IPS DF 19.7 (cell line): Measurements from ENCODE around the gene ZNF804B.

Source experiments
- DNase-seq: peaks from one replicate; pipeline ENCODE4 v3.0.0-alpha.2; 2013; ENCODE audit warnings: low read depth, low spot score

ZNF804B gene

DNA sequence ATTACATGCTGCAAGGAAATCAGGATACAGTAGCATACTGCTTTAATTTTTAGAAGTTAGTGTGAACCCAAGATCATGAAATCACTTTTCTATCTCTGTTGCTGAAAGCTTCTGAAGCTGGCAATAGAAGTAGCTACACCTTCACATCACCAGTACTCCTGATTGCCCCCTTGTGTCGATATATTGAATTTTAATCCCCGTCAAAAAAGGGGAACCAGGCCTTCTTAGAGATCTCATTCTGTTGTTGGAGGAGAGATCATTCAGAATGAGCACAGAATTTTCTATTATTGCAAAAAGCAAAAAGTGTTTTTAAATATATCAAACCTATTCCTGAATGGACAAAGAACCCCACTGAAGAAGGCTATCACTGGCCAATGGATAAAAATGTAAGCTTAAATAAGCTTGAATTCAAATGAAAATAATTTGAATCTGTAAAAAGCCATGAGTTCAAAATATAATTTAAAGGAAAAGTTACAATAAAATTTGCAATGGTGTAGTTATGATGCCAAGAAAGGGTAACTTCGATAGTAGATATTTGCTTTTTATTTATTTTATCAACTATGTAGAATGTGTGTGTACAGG lies 75.7 kb downstream of the ZNF804B start:
- peak; percentile 5 for DNase-seq

DNA sequence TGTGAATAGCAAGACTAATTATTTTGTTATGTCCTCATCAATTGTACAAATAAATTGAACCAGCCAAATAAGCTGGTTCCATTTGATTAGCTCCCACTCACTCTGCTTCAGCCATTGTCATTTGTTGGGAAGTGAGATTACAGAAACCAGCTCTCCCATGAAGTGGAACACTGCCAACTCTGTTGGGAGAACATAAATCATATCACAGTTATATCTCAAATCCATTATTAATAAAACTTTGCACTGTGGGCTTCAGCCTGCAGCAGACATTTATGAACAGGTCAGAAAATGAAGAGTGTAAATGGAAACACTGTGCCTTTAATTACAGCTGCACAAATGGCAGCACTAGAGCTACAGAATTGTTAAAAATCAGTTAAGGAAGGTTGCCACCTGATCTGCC lies 82.7 kb downstream of the ZNF804B start:
- DNase-seq, result no peak

DNA sequence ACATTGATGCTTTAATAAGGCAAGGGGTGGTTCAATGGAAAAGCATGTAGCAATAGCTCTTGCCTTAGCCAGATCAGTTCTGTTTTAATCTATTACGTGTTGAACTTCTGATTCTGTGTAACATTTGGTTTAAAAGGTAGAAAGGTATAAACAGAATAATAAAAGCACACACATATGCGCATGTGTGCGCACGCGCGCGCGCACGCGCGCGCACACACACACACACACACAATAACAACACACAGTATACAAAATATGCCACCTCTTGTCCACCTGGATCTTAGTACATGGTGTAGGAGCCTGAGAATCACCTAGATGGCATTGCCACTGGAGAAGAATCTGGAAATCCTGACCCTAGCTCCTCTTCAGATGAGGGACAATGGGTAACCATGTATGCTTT lies 85.6 kb downstream of the ZNF804B start:
- DNase-seq, result no peak

DNA sequence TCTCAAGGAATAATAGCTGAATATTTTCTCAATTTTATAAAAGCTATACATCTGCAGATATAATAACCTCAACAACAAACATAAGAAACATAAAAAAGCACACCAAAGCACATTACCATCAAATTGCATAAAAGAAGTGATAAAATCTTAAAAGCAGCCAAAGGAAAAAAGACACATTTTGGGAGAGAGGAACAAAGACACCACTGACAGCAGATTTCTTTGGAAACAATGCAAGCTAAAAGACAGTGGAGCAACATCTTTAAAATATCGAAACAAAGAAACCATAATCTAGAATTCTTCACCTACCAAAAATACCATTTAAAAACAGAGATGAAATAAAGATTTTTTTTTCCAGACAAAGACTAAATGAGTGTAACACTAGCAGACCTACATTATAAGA lies 91.7 kb downstream of the ZNF804B start:
- DNase-seq, result no peak

DNA sequence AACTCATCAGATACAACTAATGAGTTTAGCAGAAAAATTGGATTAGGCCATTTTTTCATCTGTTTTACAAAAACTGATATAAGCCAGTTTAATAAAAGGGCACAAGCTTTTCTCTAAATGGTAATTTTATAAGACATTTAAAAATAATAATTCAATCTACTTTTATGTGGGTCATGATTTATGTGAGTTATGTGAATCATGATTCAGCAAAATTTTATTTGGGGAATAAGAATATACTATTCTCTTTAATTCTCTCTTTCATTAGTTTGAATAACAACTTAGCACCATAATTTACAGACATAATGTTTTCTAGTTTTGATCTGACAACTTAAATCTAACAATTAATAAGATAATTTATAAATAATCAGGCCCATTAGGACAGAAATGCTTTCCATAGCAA lies 99.8 kb downstream of the ZNF804B start:
- no peak for DNase-seq

DNA sequence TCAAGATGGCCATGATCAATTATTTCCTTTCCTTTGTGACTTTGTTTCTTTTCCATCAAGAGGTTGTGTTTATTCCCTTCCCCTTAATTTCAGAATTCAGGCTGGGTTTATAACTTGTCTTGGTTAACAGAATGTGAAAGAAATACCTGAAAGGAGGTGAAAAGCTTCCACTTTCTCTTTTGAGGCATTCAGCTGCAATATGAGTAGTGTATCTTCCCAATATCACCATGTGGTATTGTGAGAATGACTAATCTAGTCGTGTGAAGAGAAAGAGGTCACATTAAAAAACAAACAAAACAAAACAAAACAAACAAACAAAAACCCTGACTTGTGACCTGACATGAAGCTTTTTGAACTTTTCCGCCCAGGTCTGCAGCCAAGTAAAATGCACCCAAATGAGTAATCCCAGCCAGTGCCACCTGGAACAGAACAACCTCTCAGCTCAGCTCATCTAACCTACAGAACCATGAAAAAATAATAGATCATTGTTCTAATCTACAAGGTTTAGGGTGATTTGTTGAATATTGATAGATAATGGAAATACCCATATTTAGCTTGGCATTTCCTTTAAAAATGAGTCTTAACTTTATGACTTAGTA lies 106.9 kb downstream of the ZNF804B start:
- DNase-seq, result no peak

DNA sequence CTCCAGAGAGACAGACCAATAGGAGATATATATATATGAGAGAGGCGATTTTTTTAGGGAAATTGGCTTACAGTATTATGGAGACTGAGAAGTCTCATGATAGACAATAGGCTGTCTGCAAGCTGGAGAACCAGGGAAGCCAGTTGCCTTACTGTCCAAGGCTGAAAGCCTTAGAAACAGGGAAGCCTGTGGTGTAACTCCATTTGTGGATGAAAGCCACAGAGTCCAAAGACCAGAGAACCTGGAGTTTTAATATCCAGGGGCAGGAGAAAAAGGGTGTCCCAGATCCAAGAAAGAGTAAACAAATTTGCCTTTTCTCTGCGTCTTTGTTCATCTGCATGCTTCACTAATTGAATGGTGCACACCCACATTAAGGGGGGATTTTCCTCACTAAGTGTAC lies 107.7 kb downstream of the ZNF804B start:
- DNase-seq, result no peak

DNA sequence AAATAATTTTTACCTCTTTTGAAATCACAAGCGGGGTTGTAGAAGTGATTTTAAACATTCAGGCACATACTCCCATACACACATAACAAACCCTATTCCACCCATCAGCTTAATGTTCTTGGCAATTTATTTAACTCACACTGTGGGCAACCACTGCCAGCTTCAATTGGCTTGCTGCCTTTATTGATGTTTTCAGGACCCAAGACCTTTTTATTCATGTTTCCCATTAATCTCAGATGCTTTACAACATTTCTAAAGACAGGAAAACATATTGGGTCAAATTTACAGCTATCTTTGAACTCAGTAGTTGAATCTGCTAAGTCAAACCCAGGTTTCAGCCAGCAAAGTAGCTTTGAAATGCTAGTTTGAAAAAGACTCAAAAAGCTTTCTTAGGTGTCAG lies 109.0 kb downstream of the ZNF804B start:
- DNase-seq, result no peak

DNA sequence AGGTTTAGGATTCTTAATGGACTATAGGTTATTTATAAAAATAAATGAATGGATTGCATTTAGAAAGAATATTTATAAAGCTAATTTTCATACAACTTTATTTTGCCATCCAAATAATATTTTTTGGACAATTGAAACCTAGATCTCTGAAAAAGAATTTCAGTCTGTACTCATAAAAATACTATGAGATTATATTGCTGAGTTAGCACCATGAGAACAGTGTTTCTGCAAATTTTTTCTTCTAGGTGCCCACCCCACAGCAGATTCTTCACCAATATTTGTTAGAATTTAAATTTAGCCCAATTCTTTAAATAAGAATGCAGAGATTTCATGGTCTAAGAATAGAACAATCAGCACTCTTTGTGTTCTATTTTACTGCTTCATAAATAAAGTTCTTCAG lies 121.6 kb downstream of the ZNF804B start:
- DNase-seq, result no peak

DNA sequence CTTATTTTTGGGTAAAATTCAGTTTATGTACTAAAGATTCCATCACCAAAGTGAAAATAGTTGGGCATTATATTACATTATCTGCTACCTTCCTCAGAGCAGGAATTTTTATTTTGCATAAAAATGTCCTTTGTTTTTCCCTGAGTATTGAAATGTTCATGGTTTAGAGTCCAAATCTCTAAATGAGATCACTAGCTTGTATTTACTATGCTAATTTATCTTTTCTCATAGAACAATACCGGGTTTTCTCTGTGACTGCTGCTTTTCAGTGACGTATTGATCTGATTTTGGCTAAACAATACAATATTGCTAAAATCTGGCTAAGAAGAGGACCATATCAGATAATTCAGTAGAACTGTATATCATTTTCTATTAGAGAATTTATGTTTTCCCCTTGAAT lies 125.6 kb downstream of the ZNF804B start:
- DNase-seq, result no peak

DNA sequence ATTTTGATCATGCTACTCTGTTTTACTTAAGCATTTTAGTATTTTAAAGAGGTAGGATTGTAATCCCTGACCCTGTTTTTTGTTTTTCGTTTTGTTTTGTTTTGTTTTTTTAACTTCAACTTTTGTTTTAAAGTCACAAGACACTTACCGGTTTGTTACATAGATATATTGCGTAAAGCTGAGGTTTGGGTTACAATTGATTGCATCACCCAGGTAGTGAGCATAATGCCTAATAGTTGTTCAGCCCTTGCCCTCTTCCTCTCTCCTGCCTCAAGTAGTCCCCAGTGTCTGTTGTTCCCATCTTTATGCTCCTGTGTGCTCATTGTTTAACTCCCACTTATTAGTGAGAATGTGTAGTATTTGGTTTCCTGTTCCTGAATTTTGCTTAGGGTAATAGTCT lies 129.2 kb downstream of the ZNF804B start:
- DNase-seq, result no peak

DNA sequence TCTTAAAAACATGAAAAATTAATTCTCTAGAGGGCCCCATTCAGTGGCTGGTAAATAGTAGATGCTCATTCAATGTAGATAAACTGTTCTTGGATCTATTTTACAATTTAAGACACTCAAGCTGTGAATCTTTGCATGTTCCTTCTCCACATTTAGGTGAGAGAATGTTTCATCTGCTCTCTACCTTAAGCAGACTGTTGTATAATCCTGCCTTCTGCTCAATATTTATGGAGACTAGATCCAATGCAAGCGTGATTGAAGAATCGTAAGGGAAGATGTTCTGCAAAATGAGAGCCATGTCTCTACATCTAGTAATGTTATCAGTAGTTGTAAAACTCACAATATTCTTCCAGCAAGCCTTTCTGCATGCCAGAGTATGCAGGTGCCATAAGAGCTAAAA lies 151.0 kb downstream of the ZNF804B start:
- DNase-seq, result no peak

DNA sequence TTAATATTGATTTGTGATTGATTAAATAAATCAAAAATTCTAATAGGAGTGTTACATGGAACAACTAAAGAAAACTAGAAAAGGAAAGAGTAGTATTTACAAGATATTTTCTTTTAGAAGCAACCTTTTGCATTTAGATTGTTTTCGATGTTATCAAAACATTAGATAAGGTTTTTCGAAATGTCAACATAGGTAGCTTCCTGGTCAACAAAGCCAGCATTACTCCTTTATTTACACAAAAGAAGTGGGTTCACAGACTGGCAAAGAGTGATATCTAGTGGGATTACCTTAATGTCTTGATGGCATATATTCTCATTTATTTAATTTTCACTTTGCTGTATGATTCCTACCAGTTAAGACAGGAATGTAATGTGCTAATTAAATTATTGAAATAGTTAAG lies 153.4 kb downstream of the ZNF804B start:
- DNase-seq, result no peak

DNA sequence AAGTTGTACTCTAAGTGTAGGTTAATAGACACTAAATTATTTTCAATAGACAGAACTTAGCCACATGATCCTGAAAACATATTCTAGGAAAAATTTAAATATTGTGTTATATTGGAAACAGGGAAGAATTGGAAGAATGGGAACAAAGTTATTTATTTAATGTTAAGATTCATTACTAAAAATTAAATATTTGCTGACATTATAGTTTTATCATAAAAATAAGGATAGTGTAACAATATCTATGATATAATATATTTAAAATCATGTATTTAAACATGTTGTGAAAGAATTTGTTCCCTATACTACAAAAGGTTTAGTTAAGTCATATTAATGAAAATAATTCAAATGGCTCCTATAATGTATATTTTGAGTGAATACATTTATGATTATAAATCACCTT lies 156.1 kb downstream of the ZNF804B start:
- no peak for DNase-seq

DNA sequence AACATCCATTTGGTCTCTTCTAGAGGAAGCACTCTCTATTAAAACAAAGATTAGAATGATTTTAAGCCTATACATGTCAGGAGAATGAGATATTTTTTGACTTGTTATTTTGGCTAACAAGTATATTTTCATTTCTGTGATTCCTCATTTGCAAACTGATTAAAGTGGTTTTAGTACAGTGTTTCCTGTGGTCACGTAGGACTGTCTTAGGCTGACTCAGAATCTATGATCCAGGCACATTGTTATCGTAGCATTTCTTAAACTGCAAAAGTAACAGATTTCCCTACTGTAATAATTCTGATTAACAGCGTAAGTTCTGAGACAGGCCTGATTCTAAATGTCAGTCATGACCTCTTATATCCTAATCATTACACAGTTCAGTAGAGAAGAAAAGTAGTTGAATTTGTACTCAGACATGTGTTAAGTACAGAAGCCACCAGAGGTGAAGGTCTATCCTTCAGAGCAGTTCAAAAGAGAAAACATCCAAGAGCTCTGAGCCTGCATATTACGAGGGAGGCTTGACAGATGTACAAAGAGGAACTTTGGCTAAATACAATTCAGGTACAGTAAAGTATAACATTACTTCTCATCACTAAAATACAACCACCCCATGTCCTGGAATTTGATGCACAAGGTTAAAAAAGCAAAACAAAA lies 160.1 kb downstream of the ZNF804B start:
- DNase-seq, result no peak

DNA sequence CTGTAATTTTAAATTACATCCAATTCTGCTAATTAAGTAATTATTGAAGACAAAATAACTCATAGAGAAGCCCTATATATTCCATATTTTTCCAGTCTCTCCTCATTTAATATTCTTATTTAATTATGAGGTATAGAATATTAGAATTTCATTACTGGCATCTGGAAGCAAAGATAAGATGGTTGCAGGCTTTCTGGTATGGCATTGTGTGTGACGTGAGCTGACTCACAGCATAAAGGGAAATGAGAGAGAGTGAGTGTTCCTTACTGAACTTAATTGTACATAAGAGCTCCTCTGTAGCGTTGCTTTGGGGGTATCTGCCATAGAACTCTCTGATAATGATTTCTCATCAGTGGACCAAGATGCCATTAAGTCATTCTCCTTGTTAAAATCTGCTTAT lies 163.4 kb downstream of the ZNF804B start:
- no peak for DNase-seq

DNA sequence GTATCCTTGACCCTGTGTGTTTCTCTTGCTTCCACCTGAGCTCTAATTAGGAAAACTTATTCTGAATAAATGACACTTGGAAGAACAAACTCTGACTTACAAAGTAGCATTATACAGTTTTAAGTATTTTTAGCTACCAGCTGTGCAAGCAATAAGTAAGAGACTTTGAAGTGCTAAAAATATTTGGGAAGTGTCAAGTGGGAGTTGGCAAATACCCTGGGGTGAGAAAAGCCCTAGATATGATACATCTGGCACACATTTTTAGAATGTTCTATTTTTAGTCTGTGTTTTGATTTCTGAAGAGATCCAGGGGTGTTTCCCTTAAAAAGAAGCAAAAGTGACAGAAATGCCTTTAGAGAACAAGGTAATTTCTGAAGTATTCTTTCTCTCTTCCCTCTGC lies 168.8 kb downstream of the ZNF804B start:
- no peak for DNase-seq

DNA sequence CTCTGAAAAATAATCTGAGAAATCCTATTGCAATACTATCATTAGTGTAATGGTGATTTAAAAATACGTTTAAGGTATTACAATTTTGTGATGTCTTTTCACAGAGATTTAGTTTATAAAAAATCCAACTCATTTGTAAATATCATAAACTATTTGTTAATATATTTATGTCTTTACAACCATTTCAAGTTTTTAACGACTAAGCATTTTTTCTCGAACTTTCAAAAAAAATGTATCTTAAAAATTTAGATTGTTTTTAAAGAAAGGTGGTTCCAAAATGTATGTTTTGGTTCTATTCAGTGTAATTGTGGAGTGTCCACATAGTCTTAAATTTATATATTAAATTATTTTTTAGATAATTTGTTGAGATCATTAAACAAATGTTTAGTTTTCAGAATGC lies 170.2 kb downstream of the ZNF804B start:
- DNase-seq, result no peak

DNA sequence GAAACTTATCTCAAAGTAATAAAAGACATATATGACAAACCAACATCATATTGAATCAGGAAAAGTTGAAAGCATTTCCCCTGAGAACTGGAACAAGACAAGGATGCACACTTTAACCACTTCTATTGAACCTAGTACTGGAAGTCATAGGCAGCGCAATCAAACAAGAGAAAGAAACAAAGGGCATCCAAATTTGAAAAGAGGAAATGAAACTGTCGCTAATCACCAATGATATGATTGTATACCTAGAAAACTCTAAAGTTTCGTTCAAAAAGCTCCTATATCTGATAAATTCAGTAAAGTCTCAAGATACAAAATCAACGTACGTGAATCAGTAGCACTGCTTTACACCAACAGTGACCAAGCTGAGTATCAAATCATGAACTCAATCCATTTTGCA lies 173.8 kb downstream of the ZNF804B start:
- DNase-seq, result no peak

DNA sequence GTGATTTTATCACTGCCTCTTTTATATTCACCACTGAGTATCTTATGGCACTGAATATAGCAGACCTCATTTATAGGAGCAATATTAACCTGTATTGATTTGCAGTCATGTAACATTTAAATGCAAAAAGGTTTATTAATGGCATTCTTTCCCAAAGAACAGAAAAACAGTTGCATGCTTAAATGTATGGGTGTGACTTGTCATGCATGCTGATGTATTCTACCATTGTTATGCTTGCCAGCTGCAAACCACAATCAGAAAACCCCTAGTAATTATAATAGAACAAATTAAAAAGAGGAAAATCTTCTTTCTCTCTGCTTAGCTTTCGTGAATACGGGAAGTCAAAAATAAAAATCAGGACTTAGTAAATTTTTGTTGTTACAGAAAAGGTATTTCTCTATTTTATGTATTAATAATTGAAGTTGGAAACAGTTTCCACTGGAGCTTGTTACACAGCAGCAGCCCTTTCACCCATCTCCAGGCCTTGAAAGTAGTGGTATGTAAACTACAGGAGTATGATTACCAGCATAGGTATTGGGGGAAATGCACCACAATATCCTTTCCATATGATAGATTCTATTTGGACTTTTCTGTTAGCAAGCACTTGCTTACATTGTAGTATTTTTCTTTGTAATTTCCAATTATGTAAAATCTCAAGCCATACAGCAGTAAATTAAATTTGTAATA lies 183.5 kb downstream of the ZNF804B start:
- no peak for DNase-seq

DNA sequence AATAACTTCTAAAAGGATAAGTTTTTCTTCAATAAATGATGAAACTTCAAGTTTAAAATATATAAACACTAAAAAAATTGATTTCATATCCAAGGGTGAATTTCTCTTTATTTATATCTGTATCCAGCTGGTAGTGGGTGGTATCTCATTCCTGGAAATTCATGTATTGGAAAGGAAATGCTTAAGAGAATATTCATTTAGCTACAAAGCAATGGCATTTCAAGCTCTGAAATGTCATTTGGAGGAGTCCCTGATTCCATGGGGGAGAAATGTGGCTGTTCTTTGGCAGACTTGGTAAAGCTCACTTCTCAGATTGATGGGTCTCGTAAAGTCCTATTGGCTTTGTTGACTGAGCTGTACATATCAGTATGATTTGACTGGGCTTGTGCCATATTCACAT lies 192.3 kb downstream of the ZNF804B start:
- no peak for DNase-seq

DNA sequence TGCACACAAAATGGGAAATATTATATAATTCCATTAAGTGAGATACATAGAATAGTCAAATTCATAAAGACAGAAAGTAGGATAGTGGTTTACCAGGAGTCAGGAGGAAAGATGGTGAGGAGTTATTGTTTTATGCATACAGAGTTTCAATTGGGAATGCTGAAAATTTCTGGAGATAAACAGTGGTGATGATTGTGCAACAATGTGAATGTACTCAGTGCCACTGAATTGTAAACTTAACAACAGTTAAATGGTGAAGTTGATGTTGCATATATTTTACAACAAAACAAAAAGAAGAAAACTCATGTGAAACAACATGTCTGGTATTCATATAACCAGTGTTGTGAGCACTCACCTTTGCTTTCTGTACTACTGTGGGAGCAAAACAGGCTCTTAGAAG lies 204.9 kb downstream of the ZNF804B start:
- DNase-seq, result no peak

DNA sequence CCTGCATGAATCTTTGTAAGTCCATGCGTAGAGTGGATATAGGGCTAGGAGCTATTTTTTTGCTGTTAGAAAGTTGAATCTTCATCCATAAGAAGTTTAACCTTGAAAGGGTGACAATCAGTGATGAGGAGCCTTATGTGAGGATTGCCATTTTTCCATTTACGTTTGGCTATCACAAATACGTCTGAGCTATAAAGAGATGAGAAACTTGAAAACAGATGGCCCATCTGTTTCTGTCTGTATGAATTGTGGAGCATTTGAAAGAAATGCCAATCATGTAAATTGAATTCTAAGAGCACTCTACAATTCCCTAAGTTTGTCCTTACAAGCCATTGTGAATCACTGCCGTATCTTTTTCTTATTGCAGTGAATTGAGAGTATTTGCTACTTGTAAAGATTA lies 205.9 kb downstream of the ZNF804B start:
- DNase-seq, result no peak
